ENCODE results near the gene P2RY12. TPM values are rescaled to one million over a fixed set of nuclear protein-coding genes. Genes with fewer than 3 reads are reported as not detected.

The P2RY12 gene
- total and polyA plus RNA-seq, 4 donors = 0.16 to 3.0 (median 1.2) TPM

- no peak for DNase-seq
- Histone ChIP-seq H3K4me3 (no peak overlapping the region), H3K9me3 (ENCODE audit: control insufficient read depth in 4 of 4, insufficient read depth in 3 of 4, low read length in 3 of 4) (peaks cover 0 to 4% (median 0%) of the 10 kb centered on the region in 4 donors), H3K4me1 (ENCODE audit: control insufficient read depth in 5 of 5, insufficient read depth in 5 of 5, low read length in 5 of 5) (peaks cover 0 to 3% (median 0%) of the 10 kb centered on the region in 5 donors), H3K9ac (ENCODE audit: insufficient read depth in 1 of 2, low read length in 2 of 2) (no peak overlapping the region), H3K27ac (ENCODE audit: low read depth in 1 of 2, low read length in 1 of 2) (no peak overlapping the region), H3K27me3 (ENCODE audit: control insufficient read depth in 3 of 3, insufficient read depth in 3 of 3, low read length in 2 of 3) (no peaks in the 10 kb centered on the region), H3K36me3 (ENCODE audit: control insufficient read depth in 4 of 4, insufficient read depth in 4 of 4, low read length in 4 of 4) (no peaks in the 10 kb centered on the region)
- ATAC-seq (ENCODE audit: insufficient read depth, low FRiP score) = no peak
- no peak for TF ChIP-seq CTCF (IDR thresholded peaks at IDR 0.05; ENCODE audit: control extremely low read depth, extremely low read depth)
- 72 to 81% methylated on average over 6 of the region's 6 CpGs for WGBS, 2 donors
Observed at GRCh38 chr3:151419806-151420205, 35.3 kb upstream of the P2RY12 start.

- WGBS, 2 donors = 47 to 56% methylated on average over 1 of the region's 1 CpG
- ATAC-seq (ENCODE audit: insufficient read depth, low FRiP score) = no peak
- Histone ChIP-seq H3K36me3 (ENCODE audit: control insufficient read depth in 4 of 4, insufficient read depth in 4 of 4, low read length in 4 of 4) (no peaks in the 10 kb centered on the region), H3K4me3 (no peak overlapping the region), H3K9ac (ENCODE audit: insufficient read depth in 1 of 2, low read length in 2 of 2) (no peak overlapping the region), H3K27me3 (ENCODE audit: control insufficient read depth in 3 of 3, insufficient read depth in 3 of 3, low read length in 2 of 3) (no peaks in the 10 kb centered on the region), H3K9me3 (ENCODE audit: control insufficient read depth in 4 of 4, insufficient read depth in 3 of 4, low read length in 3 of 4) (peaks cover 0 to 2% (median 0%) of the 10 kb centered on the region in 4 donors), H3K4me1 (ENCODE audit: control insufficient read depth in 5 of 5, insufficient read depth in 5 of 5, low read length in 5 of 5) (peaks cover 0 to 3% (median 0%) of the 10 kb centered on the region in 5 donors), H3K27ac (ENCODE audit: low read depth in 1 of 2, low read length in 1 of 2) (no peak overlapping the region)
- no peak for DNase-seq
- no peak for TF ChIP-seq CTCF (IDR thresholded peaks at IDR 0.05; ENCODE audit: control extremely low read depth, extremely low read depth)
Observed at GRCh38 chr3:151415289-151415688, 30.7 kb upstream of the P2RY12 start.

- Histone ChIP-seq H3K27ac (ENCODE audit: low read depth in 1 of 2, low read length in 1 of 2) (no peak overlapping the region), H3K9me3 (ENCODE audit: control insufficient read depth in 4 of 4, insufficient read depth in 3 of 4, low read length in 3 of 4) (peaks cover 0 to 2% (median 0%) of the 10 kb centered on the region in 4 donors), H3K9ac (ENCODE audit: insufficient read depth in 1 of 2, low read length in 2 of 2) (no peak overlapping the region), H3K4me3 (no peak overlapping the region), H3K27me3 (ENCODE audit: control insufficient read depth in 3 of 3, insufficient read depth in 3 of 3, low read length in 2 of 3) (no peaks in the 10 kb centered on the region), H3K36me3 (ENCODE audit: control insufficient read depth in 4 of 4, insufficient read depth in 4 of 4, low read length in 4 of 4) (no peaks in the 10 kb centered on the region), H3K4me1 (ENCODE audit: control insufficient read depth in 5 of 5, insufficient read depth in 5 of 5, low read length in 5 of 5) (peaks cover 0 to 3% (median 0%) of the 10 kb centered on the region in 5 donors)
- ATAC-seq (ENCODE audit: insufficient read depth, low FRiP score) (no peak), DNase-seq (no peak)
- WGBS, 2 donors = 88 to 89% methylated on average over 5 of the region's 5 CpGs
- no peak for TF ChIP-seq CTCF (IDR thresholded peaks at IDR 0.05; ENCODE audit: control extremely low read depth, extremely low read depth)
Observed at GRCh38 chr3:151412989-151413388, 28.4 kb upstream of the P2RY12 start.

Data from lung (tissue), 12 donors.